ENCODE measurements around the gene GRIA1.

- TF ChIP-seq POLR2A (IDR thresholded peaks at IDR 0.05) (no peak), CTCF (IDR thresholded peaks at IDR 0.05) (no peak)
These were observed 26.8 kb downstream of the GRIA1 start for GRCh38 chr5:153517241-153517611.
